Rectal smooth muscle tissue (tissue), 1 donor: Measurements from ENCODE around the gene KRTAP10-10.
"Not testable (repeated sequence)": the region's sequence is repeated elsewhere in the genome, so short reads cannot be mapped to it uniquely, and the experiment has no call there.

Source experiments
- H3K27ac ChIP-seq: one replicate; pipeline ENCODE4 v1.7.0; 2013; ENCODE audit warnings: low read depth, low read length, inconsistent platforms
- H3K27me3 ChIP-seq: one replicate; pipeline ENCODE4 v1.7.0; 2013; ENCODE audit warnings: low read length; ENCODE audit not compliant: control insufficient read depth, insufficient read depth
- H3K36me3 ChIP-seq: one replicate; pipeline ENCODE4 v1.7.0; 2013; ENCODE audit warnings: low read length; ENCODE audit not compliant: control insufficient read depth, insufficient read depth
- H3K4me1 ChIP-seq: one replicate; pipeline ENCODE4 v1.7.0; 2013; ENCODE audit warnings: low read length; ENCODE audit not compliant: control insufficient read depth, insufficient read depth
- H3K4me3 ChIP-seq: one replicate; pipeline ENCODE4 v1.7.0; 2013; ENCODE audit warnings: low read length
- H3K9ac ChIP-seq: one replicate; pipeline ENCODE4 v1.7.0; 2013; ENCODE audit warnings: low read length

The KRTAP10-10 gene

GRCh38 chr21:44650973-44651675, 14.0 kb downstream of the KRTAP10-10 start:
- H3K27ac ChIP-seq: no peak overlapping the region
- H3K36me3 ChIP-seq: no peaks in the 10 kb centered on the region
- no peaks in the 10 kb centered on the region for H3K4me1 ChIP-seq
- H3K9ac ChIP-seq: no peak overlapping the region
- no peak overlapping the region for H3K4me3 ChIP-seq
- H3K27me3 ChIP-seq: no peaks in the 10 kb centered on the region

DNA sequence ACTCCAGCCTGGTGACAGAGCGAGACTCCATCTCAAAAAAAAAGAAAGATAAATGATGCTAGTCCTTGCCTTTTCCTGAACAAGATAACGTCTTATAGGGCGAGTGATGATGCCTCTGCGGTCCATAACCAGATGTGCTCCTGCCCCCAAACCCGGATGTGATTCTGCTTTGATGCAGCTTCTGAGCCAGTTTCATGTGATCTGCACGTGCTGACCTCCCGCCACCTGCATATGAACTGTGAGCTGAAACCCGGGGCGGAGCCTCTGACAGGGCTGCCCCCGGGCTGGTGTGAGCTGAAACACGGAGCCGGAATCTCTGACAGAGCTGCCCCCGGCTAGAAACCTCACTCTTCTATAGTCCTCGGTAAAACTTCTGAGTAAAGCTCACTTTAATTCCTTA, 16.0 kb downstream of the KRTAP10-10 start:
- H3K27ac ChIP-seq: no peak overlapping the region
- no peak overlapping the region for H3K4me3 ChIP-seq
- H3K36me3 ChIP-seq: no peaks in the 10 kb centered on the region
- peaks cover 4% of the 10 kb centered on the region for H3K27me3 ChIP-seq
- no peaks in the 10 kb centered on the region for H3K4me1 ChIP-seq
- no peak overlapping the region for H3K9ac ChIP-seq

DNA sequence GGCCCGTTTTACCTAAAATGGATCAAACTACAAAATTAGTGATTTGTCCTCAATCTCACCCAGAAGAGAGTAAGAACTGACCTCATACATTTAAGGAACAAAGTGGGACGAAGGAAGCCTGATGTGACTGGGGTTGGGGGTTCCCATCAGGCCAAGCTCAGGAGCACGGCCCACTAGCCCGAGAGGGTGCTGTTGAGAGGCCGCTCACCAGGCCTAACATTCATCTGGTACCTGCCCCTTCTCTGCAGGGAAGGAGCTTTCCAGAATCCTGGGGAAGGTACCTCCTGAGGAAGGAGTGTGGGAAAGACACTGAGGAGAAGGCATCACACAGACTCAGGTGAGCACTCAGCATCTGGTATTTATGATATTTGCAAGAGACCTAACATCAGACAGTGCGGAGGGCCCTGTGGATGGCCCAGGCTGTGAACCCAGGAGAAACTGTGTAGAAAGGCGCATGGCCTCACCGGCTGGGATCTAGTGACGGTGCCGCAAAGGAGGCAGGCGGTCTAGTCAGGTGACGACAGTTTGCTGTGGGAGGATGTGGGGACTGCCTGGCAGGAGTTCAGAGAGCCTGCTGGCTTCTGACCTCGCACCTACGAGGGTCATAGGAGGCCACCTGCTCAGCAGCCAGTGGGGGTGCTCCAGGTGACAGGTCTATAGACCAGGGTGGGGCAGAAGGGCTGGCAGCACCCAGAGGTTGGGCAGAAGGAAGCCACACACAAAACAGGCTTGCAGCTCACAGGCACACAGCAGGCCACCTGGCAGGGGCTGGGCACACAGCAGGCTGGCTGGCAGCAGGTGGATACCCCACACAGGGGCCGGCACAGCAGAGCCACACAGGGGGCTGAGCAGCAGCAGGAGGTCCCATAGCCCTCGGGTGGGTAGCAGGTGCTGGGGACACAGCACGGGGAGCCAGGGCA, 16.8 kb downstream of the KRTAP10-10 start:
- Histone ChIP-seq H3K27me3 (peaks cover 4% of the 10 kb centered on the region), H3K9ac (no peak overlapping the region), H3K4me1 (no peaks in the 10 kb centered on the region), H3K27ac (no peak overlapping the region), H3K36me3 (no peaks in the 10 kb centered on the region), H3K4me3 (no peak overlapping the region)

GRCh38 chr21:44654576-44655175, 17.5 kb downstream of the KRTAP10-10 start, which contains the start of gene KRTAP12-4:
Gene KRTAP12-4, minus strand, starts transcription at chr21:44654659. Its CDS starts 45 bp downstream, at chr21:44654614.
- Histone ChIP-seq H3K4me1 (no peaks in the 10 kb centered on the region), H3K4me3 (no peak within 1 kb of the TSS), H3K36me3 (no peaks in the 10 kb centered on the region), H3K27ac (no peak within 1 kb of the TSS), H3K27me3 (peaks cover 4% of the 10 kb centered on the region), H3K9ac (no peak within 1 kb of the TSS)

DNA sequence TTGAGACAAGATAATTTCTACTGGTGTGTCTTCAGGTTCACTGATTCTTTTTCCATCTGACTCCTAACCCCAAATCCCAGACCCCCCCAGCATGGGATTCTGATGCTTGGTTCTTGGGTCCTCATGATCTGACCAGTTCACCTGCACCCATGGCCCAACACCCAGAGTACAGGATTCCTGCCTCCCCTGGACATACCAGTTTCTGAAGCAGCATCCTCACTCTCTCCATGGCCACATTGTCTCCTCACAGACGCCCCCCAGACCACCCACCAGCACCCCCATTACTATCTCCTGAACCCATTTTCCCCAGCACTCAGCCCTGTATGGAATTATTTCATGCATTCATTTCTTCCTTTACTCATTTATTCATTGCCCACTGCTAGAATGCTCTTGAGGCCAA, 19.7 kb downstream of the KRTAP10-10 start:
- Histone ChIP-seq H3K27ac (no peak overlapping the region), H3K27me3 (peaks cover 4% of the 10 kb centered on the region), H3K4me3 (no peak overlapping the region), H3K4me1 (no peaks in the 10 kb centered on the region), H3K36me3 (no peaks in the 10 kb centered on the region), H3K9ac (no peak overlapping the region)

DNA sequence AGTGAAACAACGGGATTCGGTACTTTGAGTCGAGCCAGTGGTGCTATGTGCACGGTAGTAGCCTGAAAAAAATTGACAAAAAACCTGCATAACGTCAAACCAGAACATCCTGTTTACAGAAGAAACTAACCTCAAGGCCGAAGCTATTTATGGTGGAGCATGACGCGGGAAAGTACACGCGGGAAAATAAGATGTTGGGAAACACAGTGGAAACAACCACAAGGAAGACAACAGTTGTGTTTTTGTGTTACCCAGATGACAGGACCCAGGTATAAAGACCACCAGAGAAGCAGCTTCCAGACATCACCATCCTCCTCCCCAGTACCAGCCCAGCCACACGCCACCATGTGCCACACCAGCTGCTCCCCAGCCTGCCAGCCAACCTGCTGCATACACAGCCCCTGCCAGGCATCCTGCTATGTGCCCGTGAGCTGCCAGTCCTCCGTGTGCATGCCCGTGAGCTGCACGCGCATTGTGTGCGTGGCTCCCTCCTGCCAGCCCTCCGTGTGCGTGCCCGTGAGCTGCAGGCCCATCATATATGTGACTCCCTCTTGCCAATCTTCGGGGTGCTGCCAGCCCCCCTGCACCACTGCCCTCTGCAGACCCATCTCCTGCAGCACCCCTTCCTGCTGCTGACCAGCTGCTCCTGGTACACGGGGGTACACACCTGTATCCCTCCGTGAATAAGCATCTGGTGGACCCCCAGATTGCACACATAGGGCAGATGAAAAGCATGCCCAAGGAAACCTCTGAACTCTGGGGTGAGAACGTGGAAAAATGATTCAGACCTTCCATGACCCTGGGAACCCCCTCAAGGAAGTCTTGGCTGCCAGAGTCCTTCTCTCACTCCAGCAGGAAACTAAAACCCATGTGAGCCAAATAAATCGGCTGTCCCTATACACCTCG, 20.7 kb downstream of the KRTAP10-10 start, which contains the start of gene KRTAP12-3:
TSS of gene KRTAP12-3 (plus strand) at position 298 of the 906 bp plus-strand sequence. CDS start at position 346, 48 bp downstream.
- Histone ChIP-seq H3K4me1 (no peaks in the 10 kb centered on the region), H3K27me3 (peaks cover 4% of the 10 kb centered on the region), H3K9ac (no peak within 1 kb of the TSS), H3K4me3 (no peak within 1 kb of the TSS), H3K27ac (no peak within 1 kb of the TSS), H3K36me3 (no peaks in the 10 kb centered on the region)

DNA sequence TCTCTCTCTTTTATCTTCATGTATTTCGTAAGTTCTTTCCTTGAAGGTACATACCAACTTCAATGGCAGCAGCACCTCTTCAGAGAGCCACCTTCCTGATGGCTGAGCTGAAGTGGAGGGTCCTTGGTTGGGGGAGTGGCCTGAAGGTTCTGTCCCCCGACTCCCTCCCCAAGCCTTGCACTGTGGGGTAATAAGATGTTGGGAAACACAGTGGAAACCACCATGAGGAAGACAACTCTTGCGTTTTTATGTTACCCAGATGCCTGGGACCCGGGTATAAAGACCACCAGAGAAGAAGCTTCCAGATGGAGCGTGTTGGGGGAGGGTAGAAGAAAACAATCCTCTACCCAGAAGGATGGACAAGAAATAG, 21.4 kb downstream of the KRTAP10-10 start:
- no peaks in the 10 kb centered on the region for H3K4me1 ChIP-seq
- no peaks in the 10 kb centered on the region for H3K36me3 ChIP-seq
- H3K9ac ChIP-seq: no peak overlapping the region
- H3K4me3 ChIP-seq: no peak overlapping the region
- H3K27ac ChIP-seq: no peak overlapping the region
- peaks cover 4% of the 10 kb centered on the region for H3K27me3 ChIP-seq

GRCh38 chr21:44658913-44659595, 21.9 kb downstream of the KRTAP10-10 start:
- no peaks in the 10 kb centered on the region for H3K36me3 ChIP-seq
- no peak overlapping the region for H3K4me3 ChIP-seq
- H3K27me3 ChIP-seq: peaks cover 4% of the 10 kb centered on the region
- H3K9ac ChIP-seq: no peak overlapping the region
- H3K27ac ChIP-seq: no peak overlapping the region
- H3K4me1 ChIP-seq: no peaks in the 10 kb centered on the region

GRCh38 chr21:44661567-44661966, 24.4 kb downstream of the KRTAP10-10 start:
- H3K4me1 ChIP-seq: not testable (repeated sequence)

GRCh38 chr21:44664691-44665090, 27.5 kb downstream of the KRTAP10-10 start:
- Histone ChIP-seq H3K4me3 (no peak overlapping the region), H3K27me3 (no peaks in the 10 kb centered on the region), H3K36me3 (no peaks in the 10 kb centered on the region), H3K9ac (no peak overlapping the region), H3K27ac (no peak overlapping the region), H3K4me1 (no peaks in the 10 kb centered on the region)

More at GRCh38 chr21:44661567-44661966, 24.4 kb downstream of the KRTAP10-10 start:
- H3K27ac ChIP-seq, H3K4me3 ChIP-seq, H3K27me3 ChIP-seq, H3K36me3 ChIP-seq, H3K9ac ChIP-seq: not testable (repeated sequence)
